Activated CD4-positive, alpha-beta T cell treated with anti-CD3 and anti-CD28 coated beads, Interleukin-2, amount 10 ng/mL, durations not matched to agents 24 days and 14 days (primary cell): Measurements from ENCODE around the gene IFNA2. TPM values are rescaled to one million over a fixed set of nuclear protein-coding genes. Genes with fewer than 3 reads are reported as not detected.

Experiments used
- DNase-seq: peaks from one replicate; pipeline ENCODE4 v3.0.0; 2022
- H3K27ac Mint-ChIP-seq: one replicate; pipeline ENCODE4 v1.8.0; 2022; ENCODE audit warnings: mild to moderate bottlenecking, mixed read lengths
- H3K27me3 Mint-ChIP-seq: one replicate; pipeline ENCODE4 v1.8.0; 2022; ENCODE audit warnings: mixed read lengths
- H3K36me3 Mint-ChIP-seq: one replicate; pipeline ENCODE4 v1.8.0; 2022; ENCODE audit warnings: low read depth, mild to moderate bottlenecking, mixed read lengths
- H3K4me1 Mint-ChIP-seq: one replicate; pipeline ENCODE4 v1.8.0; 2021; ENCODE audit warnings: mixed read lengths
- H3K4me3 Mint-ChIP-seq: one replicate; pipeline ENCODE4 v1.8.0; 2022; ENCODE audit warnings: mild to moderate bottlenecking, moderate library complexity, mixed read lengths
- H3K9me3 Mint-ChIP-seq: one replicate; pipeline ENCODE4 v1.8.0; 2021; ENCODE audit warnings: mixed read lengths
- intact Hi-C: fragments of 100-400 bp; cut with micrococcal nuclease; formaldehyde crosslinking; loops from one replicate; pipeline ENCODE4 v1.15.1; 2023
- total RNA-seq: library from RNA; stranded (reverse); gene quantifications from 2 replicates; pipeline ENCODE4 v1.2.3, GENCODE V29; 2022

Gene IFNA2
- total RNA-seq, 1 donor from 2014 or later, result not detected

DNA sequence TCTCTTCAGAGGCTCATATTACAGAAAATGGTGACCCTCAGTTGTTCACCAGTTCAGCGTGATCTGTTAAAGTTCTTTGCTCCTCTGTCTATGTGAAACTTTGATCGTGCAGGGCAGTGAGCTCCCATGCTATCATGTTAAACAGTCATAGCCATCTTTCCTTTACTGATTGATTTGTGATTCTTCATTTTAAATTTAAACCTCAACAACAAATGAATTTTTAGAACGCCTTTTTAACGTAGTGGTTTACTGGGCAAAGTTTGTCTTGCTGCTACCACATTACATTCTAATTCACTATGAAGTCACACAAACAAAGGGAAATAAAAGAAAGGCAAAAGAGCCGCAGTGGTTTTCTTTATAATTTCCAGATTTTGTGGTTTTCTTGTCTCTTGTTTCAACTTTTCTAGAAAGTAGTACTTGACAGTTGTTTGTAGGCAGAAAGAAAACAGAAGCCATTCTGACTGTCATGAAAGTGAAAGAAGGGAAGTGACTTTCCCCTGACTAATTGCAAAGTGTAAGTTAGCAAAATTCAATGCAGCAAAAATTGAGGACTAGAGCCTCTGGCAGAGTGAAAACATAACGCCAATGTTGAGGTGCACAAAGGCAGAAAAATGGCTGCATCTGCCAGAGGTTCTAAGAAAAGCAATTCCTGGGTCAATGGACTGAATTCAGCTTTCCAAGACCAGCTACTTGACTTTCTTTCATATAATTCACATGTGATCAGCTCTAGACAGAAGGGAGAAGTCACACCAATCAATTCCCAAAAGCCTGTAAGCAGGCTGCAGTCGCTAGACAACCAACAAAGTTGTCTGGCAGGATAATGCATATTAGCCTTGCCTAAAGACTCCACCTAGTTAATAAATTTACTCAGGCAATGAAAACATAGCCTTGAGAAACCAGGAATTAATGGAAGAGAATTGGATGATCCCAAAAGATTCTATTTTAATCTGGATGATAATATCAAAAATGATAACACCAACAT lies 27.4 kb downstream of the IFNA2 start:
- peaks cover 50% of the 10 kb centered on the region for H3K27me3 Mint-ChIP-seq

DNA sequence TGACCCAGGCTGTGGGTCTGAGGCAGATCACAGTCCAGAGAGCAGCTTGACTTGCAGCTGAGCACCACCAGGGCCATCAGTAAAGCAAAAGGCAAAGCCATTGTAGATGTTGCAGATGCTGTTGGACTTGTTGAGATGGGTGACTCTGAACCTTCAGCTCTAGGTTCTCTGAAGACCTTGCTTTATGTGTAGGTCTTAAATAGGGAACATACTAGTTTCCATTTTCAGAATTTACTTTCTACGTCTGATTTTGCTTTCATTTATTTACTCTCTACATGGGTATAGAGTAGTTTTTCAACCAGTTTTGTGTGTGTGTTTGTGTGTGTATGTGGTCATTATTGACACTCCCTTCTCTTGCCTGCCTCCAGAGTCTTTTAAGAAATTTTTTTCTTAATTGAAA lies 34.4 kb downstream of the IFNA2 start, which contains the start of gene IFNA6:
IFNA6 (minus strand) TSS at position 101 of the 400 bp plus-strand sequence; CDS start at position 101, 0 bp downstream.
- Mint-ChIP-seq H3K4me3 (no peak within 1 kb of the TSS), H3K27ac (no peak within 1 kb of the TSS), H3K9me3 (peaks cover 16% of the 10 kb centered on the region), H3K36me3 (peaks cover 4% of the 10 kb centered on the region), H3K27me3 (peaks cover 69% of the 10 kb centered on the region), H3K4me1 (no peaks in the 10 kb centered on the region)
- no peak for DNase-seq
- intact Hi-C loops, result loop anchor here (10.0 kb wide), 2 partner anchors 244 to 704 kb away; no protein-coding TSS in a partner anchor

More for the DNA sequence above, 27.4 kb downstream of the IFNA2 start:
- Mint-ChIP-seq H3K4me1 (peaks cover 14% of the 10 kb centered on the region), H3K9me3 (peaks cover 14% of the 10 kb centered on the region), H3K36me3 (peaks cover 4% of the 10 kb centered on the region), H3K27ac (peak overlapping the region; percentile 83), H3K4me3 (peak overlapping the region; percentile 58)
- intact Hi-C loops, result loop anchor here (1.0 to 10.0 kb wide), 7 partner anchors 22 to 725 kb away; partner anchors contain the start of gene KLHL9
- DNase-seq, result peak; percentile 77

DNA sequence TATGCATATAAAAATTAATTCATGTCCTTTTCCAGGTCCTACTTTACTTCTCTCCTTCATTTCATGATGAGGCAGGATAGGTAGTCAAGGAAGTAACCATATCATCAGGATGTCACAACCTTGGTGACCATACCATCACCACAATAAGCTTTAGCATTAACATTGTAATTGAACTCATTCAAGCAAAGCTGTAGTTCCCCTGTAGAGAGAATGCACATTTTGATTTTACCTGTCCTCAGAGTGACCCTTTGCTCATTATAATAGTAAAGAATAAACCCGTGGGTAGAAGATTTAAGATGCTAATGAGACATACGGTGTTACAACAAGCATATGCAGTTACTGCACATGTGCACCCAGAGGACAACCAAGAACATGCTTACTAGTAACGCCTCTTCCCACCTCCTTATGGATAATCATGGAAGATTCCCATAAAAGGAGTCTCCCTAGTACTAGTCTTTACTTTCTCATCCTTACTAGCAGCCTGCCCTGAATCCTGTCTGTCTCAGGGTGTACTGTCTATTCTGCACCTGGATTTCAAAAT lies 36.7 kb downstream of the IFNA2 start:
- intact Hi-C loops, result no loop called here
- no peak for DNase-seq
- peaks cover 67% of the 10 kb centered on the region for H3K27me3 Mint-ChIP-seq
- no peaks in the 10 kb centered on the region for H3K4me1 Mint-ChIP-seq
- peaks cover 11% of the 10 kb centered on the region for H3K9me3 Mint-ChIP-seq
- H3K36me3 Mint-ChIP-seq, result no peaks in the 10 kb centered on the region
- H3K27ac Mint-ChIP-seq, result no peak overlapping the region
- H3K4me3 Mint-ChIP-seq, result no peak overlapping the region

DNA sequence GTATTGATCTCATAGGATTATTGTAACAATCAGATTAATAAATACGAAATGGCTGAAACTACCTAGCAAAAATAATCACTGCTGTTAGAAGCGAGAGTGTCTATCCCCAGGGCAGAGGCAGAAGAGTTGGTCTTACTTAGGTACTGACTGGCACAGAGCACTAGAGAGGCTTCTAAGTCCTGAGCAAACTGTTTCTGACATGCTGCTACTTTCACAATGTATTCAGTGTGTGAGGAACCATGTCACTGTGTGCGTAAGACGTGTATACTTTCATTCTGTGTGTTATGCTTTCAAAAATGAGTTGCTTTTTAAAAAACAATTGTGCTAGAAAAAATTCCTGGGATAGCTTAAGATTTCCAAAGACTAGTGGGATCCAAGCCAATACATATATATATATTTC lies 44.5 kb downstream of the IFNA2 start:
- Mint-ChIP-seq H3K27ac (no peak overlapping the region), H3K4me1 (peaks cover 5% of the 10 kb centered on the region), H3K4me3 (no peak overlapping the region), H3K27me3 (peaks cover 56% of the 10 kb centered on the region), H3K9me3 (peaks cover 10% of the 10 kb centered on the region), H3K36me3 (no peaks in the 10 kb centered on the region)
- intact Hi-C loops, result no loop called here
- peak; percentile 14 for DNase-seq

DNA sequence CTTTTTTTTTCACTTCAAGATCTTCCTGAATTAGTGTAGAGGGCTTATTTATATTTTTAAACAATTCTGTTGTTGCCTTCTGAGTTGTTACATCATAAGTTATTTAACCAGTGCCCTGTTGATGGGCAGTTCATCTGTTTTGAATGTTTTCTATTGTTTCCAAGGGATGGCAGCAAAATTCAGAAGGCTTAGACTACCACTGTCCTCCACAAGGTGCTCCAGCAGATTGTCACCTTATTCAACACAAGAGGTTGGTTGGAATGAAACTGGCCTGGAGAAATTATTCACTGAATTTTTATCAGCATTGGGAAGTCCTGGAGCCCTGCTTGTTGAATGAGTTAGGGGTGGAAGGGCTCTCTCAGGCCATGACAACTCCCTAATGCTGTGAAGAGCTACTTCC lies 48.7 kb downstream of the IFNA2 start:
- intact Hi-C loops, result loop anchor here (5.0 to 10.0 kb wide), 2 partner anchors 218 to 466 kb away; partner anchors contain the start of gene MTAP
- Mint-ChIP-seq H3K27ac (no peak overlapping the region), H3K4me3 (peak overlapping the region; percentile 41), H3K27me3 (peaks cover 20% of the 10 kb centered on the region), H3K9me3 (no peaks in the 10 kb centered on the region), H3K36me3 (peaks cover 27% of the 10 kb centered on the region), H3K4me1 (peaks cover 26% of the 10 kb centered on the region)
- no peak for DNase-seq

DNA sequence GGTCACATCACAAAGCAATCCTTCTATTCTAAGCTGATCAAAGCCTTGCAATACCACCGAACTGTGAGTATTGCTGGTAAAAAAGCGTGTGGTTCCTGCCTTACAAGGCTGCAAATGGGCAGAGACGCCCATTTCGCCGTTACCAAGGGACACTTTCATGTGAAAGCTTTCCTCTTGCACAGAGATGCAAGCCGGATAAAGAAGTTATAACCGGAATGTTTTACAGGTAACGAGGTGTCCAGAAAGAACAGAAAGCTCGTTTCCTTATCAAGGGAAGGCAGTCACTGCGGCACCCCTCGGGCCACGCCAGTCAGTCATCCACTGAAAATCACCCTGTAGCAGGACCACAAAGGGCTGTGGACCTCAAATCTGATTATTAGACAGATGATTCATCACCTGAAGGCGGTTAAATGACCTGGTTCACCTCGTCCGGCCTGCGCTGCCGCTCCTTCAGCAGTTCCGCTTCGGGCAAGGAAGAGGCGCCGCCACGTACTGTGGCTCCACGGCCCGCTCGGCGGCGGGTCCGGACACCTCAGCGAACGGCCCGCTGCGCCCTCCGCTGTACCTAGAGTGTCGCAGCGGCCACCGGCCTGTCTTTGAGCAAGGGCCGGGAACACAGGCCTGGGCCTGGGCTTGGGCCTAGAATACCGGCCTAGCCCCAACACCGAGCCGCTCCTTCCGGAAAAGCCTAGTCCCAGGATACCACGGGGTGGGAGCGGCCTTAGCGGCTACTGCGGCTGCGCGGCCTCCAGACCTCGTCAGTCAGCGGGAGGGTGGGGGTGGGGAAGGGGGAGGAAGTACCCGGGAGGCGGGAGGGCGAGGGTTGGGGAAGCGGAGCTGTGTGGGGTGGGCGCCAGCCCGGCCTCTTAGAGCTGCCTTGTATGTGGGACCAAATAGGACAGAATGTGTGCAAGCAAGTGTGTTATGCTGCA lies 50.2 kb downstream of the IFNA2 start, which contains the start of gene KLHL9:
KLHL9 (minus strand) TSS at position 704 of the 932 bp plus-strand sequence; CDS start at position 159, 545 bp downstream.
- H3K4me1 Mint-ChIP-seq, result peaks cover 33% of the 10 kb centered on the region
- no peaks in the 10 kb centered on the region for H3K9me3 Mint-ChIP-seq
- peak within 1 kb of the TSS; percentile 90 for H3K27ac Mint-ChIP-seq
- intact Hi-C loops, result loop anchor here (1.0 to 10.0 kb wide), 6 partner anchors 9 to 467 kb away; partner anchors contain the start of genes HACD4 and MTAP
- peak within 1 kb of the TSS; percentile 92 for H3K4me3 Mint-ChIP-seq
- peaks cover 36% of the 10 kb centered on the region for H3K36me3 Mint-ChIP-seq
- peak; percentile 94 for DNase-seq
- H3K27me3 Mint-ChIP-seq, result peaks cover 15% of the 10 kb centered on the region

Other genes starting within 250 kb of the IFNA2 start
- gene IFNW1, start 243.6 kb downstream of the IFNA2 start, total RNA-seq, result not detected in 2 replicates
- gene IFNA21, start 218.7 kb downstream of the IFNA2 start, total RNA-seq, result not detected in 2 replicates
- not detected in 2 replicates for gene IFNA4, start 197.8 kb downstream of the IFNA2 start, total RNA-seq
- gene IFNA7, start 183.2 kb downstream of the IFNA2 start, total RNA-seq, result not detected in 2 replicates
- gene IFNA10, start 178.3 kb downstream of the IFNA2 start, total RNA-seq, result not detected in 2 replicates
- gene IFNA16, start 168.1 kb downstream of the IFNA2 start, total RNA-seq, result not detected in 2 replicates
- not detected in 2 replicates for gene IFNA17, start 157.2 kb downstream of the IFNA2 start, total RNA-seq
- not detected in 2 replicates for gene IFNA14, start 145.4 kb downstream of the IFNA2 start, total RNA-seq
- not detected in 2 replicates for gene IFNA5, start 80.1 kb downstream of the IFNA2 start, total RNA-seq
- gene KLHL9, start 50.0 kb downstream of the IFNA2 start, total RNA-seq, result 14.8 and 15.0 TPM in 2 replicates
- not detected in 2 replicates for gene IFNA6, start 34.5 kb downstream of the IFNA2 start, total RNA-seq
- not detected in 2 replicates for gene IFNA13, start 17.3 kb downstream of the IFNA2 start, total RNA-seq
- gene IFNA8, start 23.7 kb upstream of the IFNA2 start, total RNA-seq, result not detected in 2 replicates
- not detected in 2 replicates for gene IFNA1, start 55.0 kb upstream of the IFNA2 start, total RNA-seq
- gene IFNE, start 96.9 kb upstream of the IFNA2 start, total RNA-seq, result not detected in 2 replicates